HEK293 (cell line): ENCODE measurements around the gene AOC3.

Experiments
- CTCF ChIP-seq: fragments of 450-650 bp; formaldehyde crosslinking; IDR thresholded peaks from 2 replicates; pipeline ENCODE4 v1.5.1; 2016; ENCODE audit warnings: missing biosample characterization, missing genetic modification characterization
- PRDM2 ChIP-seq: fragments of 450-650 bp; formaldehyde crosslinking; IDR thresholded peaks from 2 replicates; pipeline ENCODE4 v1.5.1; 2016; ENCODE audit warnings: missing biosample characterization, missing genetic modification characterization, borderline replicate concordance
- SP2 ChIP-seq: fragments of 450-650 bp; formaldehyde crosslinking; IDR thresholded peaks from 2 replicates; pipeline ENCODE4 v1.5.1; 2016; ENCODE audit warnings: missing biosample characterization, missing genetic modification characterization
- ZNF133 ChIP-seq: fragments of 450-650 bp; formaldehyde crosslinking; IDR thresholded peaks from 2 replicates; pipeline ENCODE4 v1.5.1; 2016; ENCODE audit warnings: missing biosample characterization, missing genetic modification characterization
- ZNF555 ChIP-seq: fragments of 450-650 bp; formaldehyde crosslinking; conservative IDR thresholded peaks from 2 replicates; pipeline ENCODE4 v1.5.1; 2017; ENCODE audit warnings: missing biosample characterization, mild to moderate bottlenecking, missing genetic modification characterization, inconsistent platforms

- TF ChIP-seq PRDM2 (tag by site-specific recombination) (no peak), CTCF (tag by site-specific recombination) (no peak), SP2 (tag by site-specific recombination) (no peak), ZNF133 (tag by site-specific recombination) (no peak), ZNF555 (tag by site-specific recombination) (no peak)
These were observed 2.0 kb downstream of the AOC3 start for GRCh38 chr17:42853004-42853403.
